Muscle layer of duodenum (tissue), 2 donors: ENCODE measurements around the gene CHCHD4.
"Not testable (repeated sequence)": the region's sequence is repeated elsewhere in the genome, so short reads cannot be mapped to it uniquely, and the experiment has no call there.

Source experiments
- H3K27ac ChIP-seq: one replicate; pipeline ENCODE4 v1.7.0; 2013; ENCODE audit warnings: mild to moderate bottlenecking, low read length
- H3K27me3 ChIP-seq: one replicate; pipeline ENCODE4 v1.7.0; 2013; ENCODE audit warnings: low read depth, mild to moderate bottlenecking, control low read depth, low read length
- H3K36me3 ChIP-seq, 2 donors: one replicate each; pipeline ENCODE4 v1.7.0; 2013; ENCODE audit warnings: low read length in 2 of 2, control low read depth in 1 of 2, mild to moderate bottlenecking in 1 of 2; ENCODE audit not compliant: insufficient read depth in 2 of 2, control insufficient read depth in 1 of 2
- H3K4me1 ChIP-seq, 2 donors: one replicate each; pipeline ENCODE4 v1.7.0; 2013; ENCODE audit warnings: low read length in 2 of 2, mild to moderate bottlenecking in 2 of 2, control low read depth in 1 of 2, moderate library complexity in 1 of 2; ENCODE audit not compliant: insufficient read depth in 2 of 2, control insufficient read depth in 1 of 2
- H3K4me3 ChIP-seq, 2 donors: one replicate each; pipeline ENCODE4 v1.7.0; 2013; ENCODE audit warnings: low read length in 2 of 2, low read depth in 1 of 2, mild to moderate bottlenecking in 1 of 2
- H3K9me3 ChIP-seq, 2 donors: one replicate each; pipeline ENCODE4 v1.7.0; 2013; ENCODE audit warnings: low read length in 2 of 2, control low read depth in 1 of 2, mild to moderate bottlenecking in 1 of 2; ENCODE audit not compliant: control insufficient read depth in 1 of 2
- donor health status: healthy.

The CHCHD4 gene

GRCh38 chr3:14117468-14118399 lies 6.9 kb downstream of the CHCHD4 start:
- Histone ChIP-seq H3K36me3 (peaks cover 22 to 39% of the 10 kb centered on the region in 2 donors), H3K27ac (no peak overlapping the region), H3K27me3 (no peaks in the 10 kb centered on the region), H3K4me1 (peaks cover 0 to 4% of the 10 kb centered on the region in 2 donors), H3K4me3 (no peak overlapping the region), H3K9me3 (no peaks in the 10 kb centered on the region)

DNA sequence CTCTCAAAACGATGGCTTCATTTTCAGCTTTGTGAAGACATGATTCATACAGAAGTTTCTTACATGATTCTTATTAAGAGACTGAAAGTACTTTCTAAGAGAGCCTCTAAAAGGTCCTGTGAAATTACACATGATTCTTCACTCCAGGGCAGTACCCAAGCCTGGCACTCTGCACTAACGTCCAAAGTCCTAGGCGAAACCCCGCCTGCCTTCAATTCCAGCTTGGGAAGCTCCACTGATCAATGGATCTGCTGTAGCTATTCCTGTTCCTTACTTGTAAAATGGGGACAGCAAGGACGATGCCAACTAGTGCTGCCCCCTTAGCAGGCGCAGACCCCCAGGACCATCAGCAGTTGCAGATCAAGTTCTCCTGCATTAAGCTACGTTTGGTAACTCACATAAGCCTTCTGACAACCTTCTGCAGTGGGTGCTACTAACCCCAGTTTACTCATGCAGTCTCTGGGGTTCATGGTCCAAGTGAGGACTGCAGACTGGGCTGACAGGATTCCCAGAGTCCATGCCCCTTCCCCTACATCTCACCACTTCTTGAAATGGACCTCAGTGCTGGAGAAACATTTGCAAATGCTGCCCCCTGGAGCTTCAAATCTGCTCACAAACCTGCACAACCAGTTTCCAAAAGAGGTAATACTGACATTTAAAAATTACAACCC lies 10.6 kb downstream of the CHCHD4 start:
- Histone ChIP-seq H3K4me1 (no peaks in the 10 kb centered on the region), H3K9me3 (no peaks in the 10 kb centered on the region), H3K4me3 (no peak overlapping the region), H3K27me3 (no peaks in the 10 kb centered on the region), H3K36me3 (peaks cover 30 to 57% of the 10 kb centered on the region in 2 donors), H3K27ac (no peak overlapping the region)

DNA sequence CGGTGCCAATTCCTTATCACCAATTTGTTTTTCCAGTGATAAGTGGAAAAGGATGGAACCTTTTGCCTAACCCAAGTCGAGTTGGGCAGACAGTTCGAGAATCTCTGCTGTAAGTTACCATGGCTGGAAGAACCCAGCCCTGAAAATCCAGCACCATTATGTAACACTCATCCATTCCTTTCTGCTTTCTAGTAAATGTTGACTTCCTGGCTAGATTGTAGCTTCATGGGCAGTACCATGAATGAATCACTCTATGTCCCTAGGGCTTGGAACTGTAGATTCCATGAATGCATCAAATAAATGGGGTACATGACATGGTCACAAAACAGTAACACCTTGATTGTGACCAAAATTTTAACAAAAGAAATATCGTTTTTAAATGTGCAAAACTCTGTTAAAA lies 14.0 kb downstream of the CHCHD4 start:
- Histone ChIP-seq H3K27ac (no peak overlapping the region), H3K27me3 (no peaks in the 10 kb centered on the region), H3K4me3 (no peak overlapping the region), H3K36me3 (peaks cover 25 to 51% of the 10 kb centered on the region in 2 donors), H3K4me1 (no peaks in the 10 kb centered on the region), H3K9me3 (no peaks in the 10 kb centered on the region)

DNA sequence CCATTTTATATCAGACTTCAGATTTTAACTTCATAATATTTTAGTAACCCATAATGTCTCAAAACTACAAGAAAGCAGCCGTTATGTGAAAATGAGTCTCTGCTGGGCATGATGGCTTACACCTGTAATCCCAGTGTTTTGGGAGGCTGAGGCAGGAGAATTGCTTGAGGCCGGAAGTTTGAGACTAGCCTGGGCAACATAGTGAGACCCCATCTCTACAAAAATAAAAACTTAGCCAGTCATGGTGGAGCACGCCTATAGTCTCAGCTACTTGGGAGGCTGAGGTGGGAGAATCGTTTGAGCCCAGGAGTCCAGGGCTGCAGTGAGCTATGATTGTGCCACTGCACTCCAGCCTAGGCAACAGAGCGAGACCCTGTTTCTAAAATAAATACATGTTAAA lies 14.8 kb downstream of the CHCHD4 start:
- not testable (repeated sequence) for H3K4me1 ChIP-seq, H3K27ac ChIP-seq, H3K27me3 ChIP-seq, H3K9me3 ChIP-seq, H3K4me3 ChIP-seq
- H3K36me3 ChIP-seq, result peaks cover 17 to 42% of the 10 kb centered on the region in 2 donors

DNA sequence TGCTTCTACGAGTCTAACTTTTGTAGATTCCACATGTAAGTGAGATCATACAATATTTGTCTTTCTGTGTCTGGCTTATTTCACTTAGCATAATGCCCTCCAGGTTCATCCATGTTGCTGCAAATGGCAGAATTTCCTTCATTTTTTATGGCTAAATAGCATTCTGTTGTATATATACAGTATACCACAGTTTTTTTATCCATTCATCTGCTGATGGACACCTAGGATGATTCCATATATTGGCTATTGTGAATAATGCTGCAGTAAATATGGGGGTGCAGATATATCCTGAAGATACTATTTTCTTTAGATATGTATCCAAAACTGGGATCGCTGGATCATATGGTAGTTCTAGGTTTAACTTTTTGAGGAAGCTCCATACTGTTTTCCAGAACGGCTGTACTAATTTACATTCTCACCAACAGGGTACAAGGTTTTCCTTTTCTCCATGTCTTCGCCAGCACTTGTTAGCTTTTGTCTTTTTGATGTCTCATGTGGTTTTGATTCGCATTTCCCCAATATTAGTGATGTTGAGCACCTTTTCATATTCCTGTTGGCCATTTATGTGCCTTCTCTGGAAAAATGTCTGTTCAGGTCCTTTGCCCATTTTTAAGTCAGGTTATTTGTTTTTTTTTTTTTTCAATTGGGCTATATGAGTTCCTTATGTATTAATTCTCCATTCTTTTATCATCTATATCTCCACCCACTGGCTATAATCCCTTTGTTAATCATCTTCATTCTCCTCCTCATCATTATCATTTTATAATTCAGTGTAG lies 26.9 kb downstream of the CHCHD4 start:
- H3K4me3 ChIP-seq, result no peak overlapping the region
- no peaks in the 10 kb centered on the region for H3K4me1 ChIP-seq
- no peaks in the 10 kb centered on the region for H3K36me3 ChIP-seq
- H3K9me3 ChIP-seq, result peaks cover 0 to 9% of the 10 kb centered on the region in 2 donors
- no peak overlapping the region for H3K27ac ChIP-seq
- no peaks in the 10 kb centered on the region for H3K27me3 ChIP-seq

GRCh38 chr3:14096742-14097141 lies 27.9 kb downstream of the CHCHD4 start:
- Histone ChIP-seq H3K27ac (no peak overlapping the region), H3K9me3 (peaks cover 0 to 9% of the 10 kb centered on the region in 2 donors), H3K4me1 (no peaks in the 10 kb centered on the region), H3K27me3 (no peaks in the 10 kb centered on the region), H3K4me3 (no peak overlapping the region), H3K36me3 (no peaks in the 10 kb centered on the region)

DNA sequence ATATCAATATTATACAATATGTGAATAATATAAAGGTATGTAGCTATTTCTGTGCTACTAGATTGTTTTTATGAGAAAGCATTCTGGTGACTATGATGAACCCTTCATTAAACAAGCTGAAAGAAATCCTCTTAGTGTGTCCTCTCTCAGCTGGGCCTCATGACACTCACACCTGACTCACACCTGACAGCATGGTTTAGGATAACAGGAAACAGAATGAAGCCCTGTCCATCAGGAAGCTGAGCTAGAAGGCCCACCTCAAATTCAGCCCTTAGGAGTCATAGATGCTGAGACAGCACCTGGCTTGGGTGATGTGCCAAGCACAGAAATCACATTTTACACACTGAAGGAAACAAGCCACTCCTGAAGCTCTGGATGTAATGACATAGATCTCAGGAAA lies 30.8 kb downstream of the CHCHD4 start:
- H3K4me3 ChIP-seq, result no peak overlapping the region
- H3K4me1 ChIP-seq, result no peaks in the 10 kb centered on the region

GRCh38 chr3:14092464-14092863 lies 32.2 kb downstream of the CHCHD4 start:
- Histone ChIP-seq H3K4me1 (no peaks in the 10 kb centered on the region), H3K27me3 (no peaks in the 10 kb centered on the region), H3K36me3 (no peaks in the 10 kb centered on the region), H3K4me3 (no peak overlapping the region), H3K27ac (no peak overlapping the region), H3K9me3 (peaks cover 4 to 8% of the 10 kb centered on the region in 2 donors)

More for the DNA sequence above, 30.8 kb downstream of the CHCHD4 start:
- Histone ChIP-seq H3K36me3 (no peaks in the 10 kb centered on the region), H3K9me3 (peaks cover 0 to 9% of the 10 kb centered on the region in 2 donors), H3K27me3 (no peaks in the 10 kb centered on the region), H3K27ac (no peak overlapping the region)

DNA sequence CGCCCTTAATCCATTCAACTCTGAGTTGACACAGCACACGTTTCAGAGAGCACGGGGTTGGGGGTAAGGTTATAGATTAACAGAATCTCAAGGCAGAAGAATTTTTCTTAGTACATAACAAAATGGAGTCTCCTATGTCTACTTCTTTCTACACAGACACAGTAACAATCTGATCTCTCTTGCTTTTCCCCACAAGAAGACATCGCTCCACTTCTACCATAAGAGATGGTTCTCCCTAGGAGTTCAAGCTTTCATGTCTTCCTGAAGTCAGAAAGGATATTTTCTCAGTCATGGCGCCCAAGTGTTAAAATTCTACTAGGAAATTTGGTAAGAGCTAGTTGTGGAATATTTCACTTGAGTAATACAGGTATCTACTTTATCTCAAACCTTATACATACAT lies 32.7 kb downstream of the CHCHD4 start:
- not testable (repeated sequence) for H3K4me1 ChIP-seq, H3K27ac ChIP-seq, H3K36me3 ChIP-seq, H3K27me3 ChIP-seq, H3K9me3 ChIP-seq, H3K4me3 ChIP-seq

- H3K9me3 ChIP-seq, result peaks cover 4 to 10% of the 10 kb centered on the region in 2 donors
- not testable (repeated sequence) for H3K27ac ChIP-seq, H3K4me1 ChIP-seq, H3K4me3 ChIP-seq, H3K27me3 ChIP-seq, H3K36me3 ChIP-seq
These were observed 37.2 kb downstream of the CHCHD4 start for GRCh38 chr3:14087461-14087860.

- Histone ChIP-seq H3K27ac (no peak overlapping the region), H3K4me1 (no peaks in the 10 kb centered on the region), H3K9me3 (peaks cover 0 to 3% of the 10 kb centered on the region in 2 donors), H3K27me3 (no peaks in the 10 kb centered on the region), H3K4me3 (no peak overlapping the region), H3K36me3 (no peaks in the 10 kb centered on the region)
These were observed 42.5 kb downstream of the CHCHD4 start for GRCh38 chr3:14082108-14082657.
